Measurements from ENCODE around the gene ARHGAP11A. TPM values are rescaled to one million over a fixed set of nuclear protein-coding genes. Genes with fewer than 3 reads are reported as not detected.
A peak's percentile ranks its signal among the peaks of the same experiment; 100 is the strongest.

Gene ARHGAP11A
- total and polyA plus RNA-seq, 2 donors (not counting 3 experiments of a cell fraction or from before 2014, with no cell fraction given) = 6.6 to 82.3 TPM

DNA sequence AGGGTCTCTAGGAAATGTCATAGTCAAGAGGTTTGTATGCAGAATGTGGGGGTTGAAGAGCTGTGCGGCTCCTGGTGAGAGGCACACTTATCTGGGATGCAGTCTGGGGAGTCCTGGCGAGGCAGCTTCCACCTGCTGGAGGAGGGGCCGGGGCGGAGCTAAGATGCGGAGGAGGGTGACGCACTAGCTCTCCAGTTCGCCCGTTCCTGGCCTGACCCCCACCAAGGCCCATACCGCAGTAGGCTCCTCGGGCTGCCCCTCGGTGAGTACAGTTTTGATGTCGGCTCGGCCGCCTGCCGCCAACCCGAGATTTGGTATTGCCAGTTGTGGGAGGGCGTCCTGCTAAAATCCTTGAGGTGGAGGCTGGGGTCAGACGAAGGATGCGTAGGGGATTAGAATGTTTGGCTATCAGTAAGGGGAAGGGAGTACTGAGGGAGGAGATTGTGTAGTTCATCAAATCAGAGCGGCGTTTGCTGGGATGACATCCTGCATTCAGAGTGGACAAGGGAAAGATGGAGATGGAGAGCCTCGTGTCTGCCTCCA, 26.3 kb downstream of the ARHGAP11A start, which contains the start of gene SCG5:
TSS of gene SCG5 (plus strand) at position 194 of the 543 bp plus-strand sequence. CDS start 1,883 bp downstream, outside the sequence.
- Histone ChIP-seq H4K20me1 (replicated peaks; ENCODE audit: control insufficient read depth, extremely low read depth, insufficient read depth, low read length) (no peaks in the 10 kb centered on the region), H3K27me3 (ENCODE audit: control insufficient read depth in 2 of 2, insufficient read depth in 2 of 2, low read length in 2 of 2) (no peaks in the 10 kb centered on the region), H2AFZ (ENCODE audit: low read depth, low read length) (peak within 1 kb of the TSS; percentile 43), H3K9ac (replicated peaks; ENCODE audit: extremely low read depth, insufficient read depth, low read length) (no peak within 1 kb of the TSS), H3K79me2 (ENCODE audit: control insufficient read depth, insufficient read depth, low read length) (peaks cover 11% of the 10 kb centered on the region), H3K9me3 (replicated peaks; ENCODE audit: control insufficient read depth, insufficient read depth, low read length) (no peaks in the 10 kb centered on the region), H3K9me1 (replicated peaks; ENCODE audit: control insufficient read depth, extremely low read depth, insufficient read depth, low read length) (no peaks in the 10 kb centered on the region), H3K4me1 (ENCODE audit: control insufficient read depth, extremely low read depth, insufficient read depth, low read length) (peaks cover 6% of the 10 kb centered on the region), H3K27ac (ENCODE audit: insufficient read depth, low read depth, low read length) (no peak within 1 kb of the TSS), H3K36me3 (ENCODE audit: control insufficient read depth in 2 of 2, extremely low read depth in 1 of 2, insufficient read depth in 2 of 2, low read length in 2 of 2) (peaks cover 0 to 14% of the 10 kb centered on the region in 2 experiments), H3K4me2 (ENCODE audit: insufficient read depth, low read length) (peak within 1 kb of the TSS; percentile 24), H3K4me3 (replicated peaks in 1 of 3; ENCODE audit: insufficient read depth in 1 of 3, low read depth in 1 of 3, low read length in 3 of 3) (peak within 1 kb of the TSS in 2 of 3 experiments; percentile 6 to 29)
- no peak for FAIRE-seq
- DNase-seq (ENCODE audit: low read depth, low spot score) = peak; percentile 13
- TF ChIP-seq JUN (IDR thresholded peaks at IDR 0.05; ENCODE audit: borderline replicate concordance, insufficient read depth, insufficient read length, low read depth) (no peak), POLR2AphosphoS5 (IDR thresholded peaks at IDR 0.05; ENCODE audit: insufficient read depth, low read depth, low read length) (peak; percentile 58)
- intact Hi-C loops (cut with micrococcal nuclease) (no loop called here), dilution Hi-C loops (cut with MboI; ENCODE audit: extremely low pct_ligation_motif_present, low sequenced_read_pairs) (no loop called here)
- ChIA-PET CTCF (interaction anchor here (1.2 to 1.6 kb wide), 2 partner anchors 41 to 295 kb away, joined by 3 to 5 read pairs; no protein-coding TSS in a partner anchor), POLR2A (no interaction called here)
- no TSS peak for BruUV-seq (replicated peaks)

DNA sequence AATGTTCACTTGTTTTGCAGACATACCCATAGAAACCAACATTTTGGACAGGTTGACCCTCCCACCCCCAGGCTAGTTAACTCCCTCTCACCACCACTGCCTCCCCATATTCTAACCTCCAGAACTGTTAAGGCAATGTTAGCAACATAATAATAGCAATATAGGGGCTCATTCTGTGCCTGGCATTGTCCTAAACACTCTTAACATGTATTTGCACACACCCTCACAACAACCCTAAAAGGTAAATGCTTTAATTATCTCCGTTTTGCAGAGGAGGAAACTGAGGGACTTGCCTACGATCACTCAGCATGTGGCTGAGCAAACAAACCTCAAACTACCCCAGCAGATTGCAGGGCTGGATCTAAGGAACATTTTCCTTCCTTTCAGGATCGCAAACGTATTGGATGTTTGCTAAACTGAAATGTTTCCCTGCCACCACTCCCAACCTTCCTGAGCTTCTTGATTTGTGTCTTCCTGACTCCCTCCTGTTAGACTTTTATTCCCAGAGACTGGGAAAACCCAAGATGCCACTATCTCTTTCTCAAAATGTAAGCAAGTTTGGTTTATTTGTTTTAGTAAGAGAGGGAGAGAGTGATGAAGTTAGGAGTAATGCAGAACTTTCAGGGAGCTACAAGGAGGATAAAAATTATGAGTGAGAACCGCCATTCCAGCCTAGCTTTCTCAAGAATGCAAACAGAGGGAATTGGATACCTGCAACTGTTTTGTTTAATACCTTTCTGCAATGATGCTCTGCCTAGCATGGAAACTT, 27.5 kb downstream of the ARHGAP11A start:
- peaks cover 8% of the 10 kb centered on the region for H3K4me1 ChIP-seq (ENCODE audit: control insufficient read depth, extremely low read depth, insufficient read depth, low read length)
- intact Hi-C loops (cut with micrococcal nuclease) = loop anchor here (1.0 kb wide), 1 partner anchor 9 kb away; no protein-coding TSS in a partner anchor
- H3K9me3 ChIP-seq (replicated peaks; ENCODE audit: control insufficient read depth, insufficient read depth, low read length) = no peaks in the 10 kb centered on the region
- ChIA-PET POLR2A (no interaction called here), CTCF (interaction anchor here (1.2 to 1.6 kb wide), 2 partner anchors 8 to 14 kb away, joined by 4 to 5 read pairs; no protein-coding TSS in a partner anchor)
- H3K36me3 ChIP-seq (ENCODE audit: control insufficient read depth in 2 of 2, extremely low read depth in 1 of 2, insufficient read depth in 2 of 2, low read length in 2 of 2) = peaks cover 0 to 3% of the 10 kb centered on the region in 2 experiments
- H3K79me2 ChIP-seq (ENCODE audit: control insufficient read depth, insufficient read depth, low read length) = peaks cover under 1% of the 10 kb centered on the region
- H3K9ac ChIP-seq (replicated peaks; ENCODE audit: extremely low read depth, insufficient read depth, low read length) = no peak overlapping the region
- FAIRE-seq (no peak), DNase-seq (ENCODE audit: low read depth, low spot score) (no peak)
- TF ChIP-seq MYC (IDR thresholded peaks at IDR 0.05; ENCODE audit: low read depth, low read length) (no peak), GATA2 (IDR thresholded peaks at IDR 0.05; ENCODE audit: insufficient read depth, insufficient read length, low read depth, low read length) (no peak), FOS (IDR thresholded peaks at IDR 0.05; ENCODE audit: borderline replicate concordance, insufficient read depth, low read length) (no peak), POLR2AphosphoS5 (IDR thresholded peaks at IDR 0.05; ENCODE audit: insufficient read depth, low read depth, low read length) (no peak), JUN (IDR thresholded peaks at IDR 0.05; ENCODE audit: borderline replicate concordance, insufficient read depth, insufficient read length, low read depth) (no peak), POLR2A (IDR thresholded peaks at IDR 0.05; ENCODE audit: low read depth, low read length) (no peak), EZH2 (IDR thresholded peaks at IDR 0.05; ENCODE audit: borderline replicate concordance, low read depth, low read length, severe bottlenecking) (no peak)
- TF ChIP-seq, protein P1, sequence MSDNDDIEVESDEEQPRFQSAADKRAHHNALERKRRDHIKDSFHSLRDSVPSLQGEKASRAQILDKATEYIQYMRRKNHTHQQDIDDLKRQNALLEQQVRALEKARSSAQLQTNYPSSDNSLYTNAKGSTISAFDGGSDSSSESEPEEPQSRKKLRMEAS (IDR thresholded peaks at IDR 0.05; ENCODE audit: insufficient read depth, insufficient read length) = no peak
- TF ChIP-seq, protein P2, sequence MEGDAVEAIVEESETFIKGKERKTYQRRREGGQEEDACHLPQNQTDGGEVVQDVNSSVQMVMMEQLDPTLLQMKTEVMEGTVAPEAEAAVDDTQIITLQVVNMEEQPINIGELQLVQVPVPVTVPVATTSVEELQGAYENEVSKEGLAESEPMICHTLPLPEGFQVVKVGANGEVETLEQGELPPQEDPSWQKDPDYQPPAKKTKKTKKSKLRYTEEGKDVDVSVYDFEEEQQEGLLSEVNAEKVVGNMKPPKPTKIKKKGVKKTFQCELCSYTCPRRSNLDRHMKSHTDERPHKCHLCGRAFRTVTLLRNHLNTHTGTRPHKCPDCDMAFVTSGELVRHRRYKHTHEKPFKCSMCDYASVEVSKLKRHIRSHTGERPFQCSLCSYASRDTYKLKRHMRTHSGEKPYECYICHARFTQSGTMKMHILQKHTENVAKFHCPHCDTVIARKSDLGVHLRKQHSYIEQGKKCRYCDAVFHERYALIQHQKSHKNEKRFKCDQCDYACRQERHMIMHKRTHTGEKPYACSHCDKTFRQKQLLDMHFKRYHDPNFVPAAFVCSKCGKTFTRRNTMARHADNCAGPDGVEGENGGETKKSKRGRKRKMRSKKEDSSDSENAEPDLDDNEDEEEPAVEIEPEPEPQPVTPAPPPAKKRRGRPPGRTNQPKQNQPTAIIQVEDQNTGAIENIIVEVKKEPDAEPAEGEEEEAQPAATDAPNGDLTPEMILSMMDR (IDR thresholded peaks at IDR 0.05; ENCODE audit: extremely low read depth in 1 of 2, insufficient read depth in 1 of 2, low read depth in 1 of 2, low read length in 2 of 2) = no peak
- no peaks in the 10 kb centered on the region for H3K9me1 ChIP-seq (replicated peaks; ENCODE audit: control insufficient read depth, extremely low read depth, insufficient read depth, low read length)
- no peak overlapping the region for H3K27ac ChIP-seq (ENCODE audit: insufficient read depth, low read depth, low read length)
- no peak overlapping the region for H3K4me2 ChIP-seq (ENCODE audit: insufficient read depth, low read length)
- H3K4me3 ChIP-seq (replicated peaks in 1 of 3; ENCODE audit: insufficient read depth in 1 of 3, low read depth in 1 of 3, low read length in 3 of 3) = no peak overlapping the region
- dilution Hi-C loops (cut with MboI; ENCODE audit: extremely low pct_ligation_motif_present, low sequenced_read_pairs) = no loop called here
- BruUV-seq (replicated peaks) = no TSS peak
- no peaks in the 10 kb centered on the region for H3K27me3 ChIP-seq (ENCODE audit: control insufficient read depth in 2 of 2, insufficient read depth in 2 of 2, low read length in 2 of 2)
- no peaks in the 10 kb centered on the region for H4K20me1 ChIP-seq (replicated peaks; ENCODE audit: control insufficient read depth, extremely low read depth, insufficient read depth, low read length)
- peak overlapping the region; percentile 2 for H2AFZ ChIP-seq (ENCODE audit: low read depth, low read length)

Measured in endothelial cell of umbilical vein (primary cell).